Kidney (tissue), 14 donors: ENCODE measurements around the gene SERPINA5. TPM values are rescaled to one million over a fixed set of nuclear protein-coding genes. Genes with fewer than 3 reads are reported as not detected.

Experiments
- DNase-seq, 5 donors: peaks; one replicate each; pipeline ENCODE4 v3.0.0-alpha.2; 2013 to 2020
- FAIRE-seq: peaks from 2 replicates; lab custom pipeline; 2012; peaks lifted over from hg19 to GRCh38; lab: Jason Lieb, UNC
- H3K27ac ChIP-seq, 2 donors: one replicate each; pipeline ENCODE4 v1.7.0; 2013; ENCODE audit warnings: low read depth in 2 of 2, low read length in 2 of 2, inconsistent platforms in 1 of 2
- H3K27me3 ChIP-seq: one replicate; pipeline ENCODE4 v1.7.1; 2013; ENCODE audit warnings: low read length, inconsistent platforms; ENCODE audit not compliant: control insufficient read depth, insufficient read depth
- H3K36me3 ChIP-seq, 3 donors: one replicate each; pipeline versions ENCODE4 v1.7.0 to v1.7.1; 2013; ENCODE audit warnings: low read length in 3 of 3, control low read depth in 1 of 3, inconsistent platforms in 1 of 3; ENCODE audit not compliant: insufficient read depth in 3 of 3, control insufficient read depth in 2 of 3
- H3K4me1 ChIP-seq, 3 donors: one replicate each; pipeline versions ENCODE4 v1.7.0 to v1.7.1; 2013; ENCODE audit warnings: low read length in 3 of 3, inconsistent platforms in 1 of 3, low read depth in 1 of 3; ENCODE audit not compliant: control insufficient read depth in 2 of 3, insufficient read depth in 2 of 3
- H3K4me3 ChIP-seq, 3 donors: one replicate each; pipeline versions ENCODE4 v1.7.0 to v1.8.1; 2013; ENCODE audit warnings: low read length in 3 of 3, control low read depth in 1 of 3, inconsistent platforms in 1 of 3
- H3K9ac ChIP-seq, 3 donors: one replicate each; pipeline versions ENCODE4 v1.7.0 to v1.7.1; 2013; ENCODE audit warnings: low read length in 3 of 3, control low read depth in 1 of 3, inconsistent platforms in 1 of 3
- H3K9me3 ChIP-seq, 3 donors: one replicate each; pipeline versions ENCODE4 v1.7.0 to v1.7.1; 2013; ENCODE audit warnings: low read length in 3 of 3, control low read depth in 1 of 3, inconsistent platforms in 1 of 3; ENCODE audit not compliant: control insufficient read depth in 2 of 3, insufficient read depth in 1 of 3
- CTCF ChIP-seq: IDR thresholded peaks from 3 replicates; pipeline ENCODE4 v1.5.1; 2012; ENCODE audit warnings: mild to moderate bottlenecking, moderate library complexity, borderline replicate concordance; ENCODE audit not compliant: insufficient read depth; ENCODE audit errors: extremely low read depth
- intact Hi-C: fragments of 100-400 bp; cut with DNase I; formaldehyde crosslinking; loops from one replicate; pipeline ENCODE4 v1.11.1; 2022
- polyA plus RNA-seq: library from polyadenylated mRNA; stranded (reverse); fragments of 350-450 nt; fragmentation: Illumina TruSeq; extraction: RNeasy Lipid Tissue Mini Kit (QIAGEN cat#74804); gene quantifications from one replicate; pipeline ENCODE4 v1.2.3, GENCODE V29; 2014; ENCODE audit warnings: low read depth, low replicate concordance; ENCODE audit not compliant: insufficient read depth
- total RNA-seq: library from RNA; stranded (reverse); fragmentation: NEBNext Ultra II Directional; extraction: Animal tissue kit (Norgen Biotek cat#: 25700); gene quantifications from one replicate; pipeline ENCODE4 v1.2.1, GENCODE V29; 2021
- donor health status: control.
- donor health status: control.
- donor health status: control.
- donor health status: control.
- donor health status: control.
- donor health status: DM: yes; HTN: yes; CAD: no.
- donor health status: Normal renal cell carcinoma (clear cell type).

SERPINA5 gene
- total and polyA plus RNA-seq, 2 donors from 2014 or later: 85.1 to 522 TPM

- Histone ChIP-seq H3K36me3 (no peaks in the 10 kb centered on the region), H3K9me3 (no peaks in the 10 kb centered on the region), H3K4me1 (peaks cover 0 to 13% (median 5%) of the 10 kb centered on the region in 3 donors), H3K4me3 (no peak overlapping the region), H3K9ac (no peak overlapping the region), H3K27ac (no peak overlapping the region), H3K27me3 (no peaks in the 10 kb centered on the region)
- intact Hi-C loops: no loop called here
- no peak for TF ChIP-seq CTCF
- FAIRE-seq (no peak), DNase-seq (no peak)
Observed at GRCh38 chr14:94578712-94579111, 2.5 kb upstream of the SERPINA5 start.

- TF ChIP-seq CTCF: no peak
- no peaks in the 10 kb centered on the region for H3K27me3 ChIP-seq
- H3K36me3 ChIP-seq: no peaks in the 10 kb centered on the region
- no peaks in the 10 kb centered on the region for H3K9me3 ChIP-seq
- intact Hi-C loops: no loop called here
- FAIRE-seq (no peak), DNase-seq (no peak)
- H3K4me3 ChIP-seq: peak overlapping the region in 2 of 3 donors; percentile 58 to 60
- H3K4me1 ChIP-seq: peaks cover 0 to 8% (median 5%) of the 10 kb centered on the region in 3 donors
- H3K27ac ChIP-seq: peak overlapping the region; percentile 54 to 85
- H3K9ac ChIP-seq: peak overlapping the region in 1 of 3 donors; percentile 47
Observed at GRCh38 chr14:94582199-94582750, 1.0 kb downstream of the SERPINA5 start.

- H3K36me3 ChIP-seq: no peaks in the 10 kb centered on the region
- H3K27ac ChIP-seq: peak overlapping the region; percentile 36 to 44
- peak overlapping the region in 1 of 3 donors; percentile 58 for H3K4me3 ChIP-seq
- intact Hi-C loops: no loop called here
- DNase-seq: no peak
- no peak for FAIRE-seq
- no peaks in the 10 kb centered on the region for H3K27me3 ChIP-seq
- no peaks in the 10 kb centered on the region for H3K9me3 ChIP-seq
- H3K9ac ChIP-seq: peak overlapping the region in 1 of 3 donors; percentile 47
- peaks cover 0 to 8% (median 5%) of the 10 kb centered on the region in 3 donors for H3K4me1 ChIP-seq
- no peak for TF ChIP-seq CTCF
Observed at GRCh38 chr14:94582851-94583250, 1.6 kb downstream of the SERPINA5 start.
